B cell (primary cell): ENCODE results near the gene OPHN1.

Source experiments
- CTCF ChIP-seq: fragments of 200-600 bp; IDR thresholded peaks from one replicate; pipeline ENCODE4 v1.8.0; 2022; ENCODE audit warnings: antibody characterized with exemption, mild to moderate bottlenecking
- EZH2 ChIP-seq: IDR thresholded peaks from 2 replicates; pipeline ENCODE4 v1.6.1; 2012; ENCODE audit warnings: borderline replicate concordance, low read depth, mild to moderate bottlenecking, moderate library complexity, low read length; ENCODE audit not compliant: insufficient read depth, poor library complexity, severe bottlenecking

DNA sequence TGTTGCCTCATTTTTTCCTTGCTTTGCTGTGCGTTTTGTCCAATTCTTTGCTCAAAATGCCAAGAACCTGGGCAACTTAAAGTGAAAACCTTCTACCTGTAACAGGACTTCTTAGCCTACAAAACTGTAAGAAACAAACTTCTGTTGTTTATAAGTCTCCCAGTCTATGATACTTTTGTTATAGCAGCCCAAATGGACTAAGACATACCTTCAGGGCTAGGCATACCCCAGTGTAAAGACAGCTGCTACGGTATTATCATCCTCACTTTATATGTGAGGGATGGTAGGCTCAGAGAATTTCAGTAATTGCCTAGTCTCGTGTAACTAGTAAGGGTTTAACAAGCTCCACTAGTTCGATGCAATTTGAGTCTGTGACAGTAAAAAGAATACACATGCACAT lies 6.0 kb upstream of the OPHN1 start:
- no peak for TF ChIP-seq CTCF
- no peak for TF ChIP-seq EZH2
